ENCODE data around the gene ADAM15. TPM values are rescaled to one million over a fixed set of nuclear protein-coding genes. Genes with fewer than 3 reads are reported as not detected.
A peak's percentile ranks its signal among the peaks of the same experiment; 100 is the strongest.

The ADAM15 gene
- total RNA-seq, 1 experiment from 2014 or later = 102 TPM

DNA sequence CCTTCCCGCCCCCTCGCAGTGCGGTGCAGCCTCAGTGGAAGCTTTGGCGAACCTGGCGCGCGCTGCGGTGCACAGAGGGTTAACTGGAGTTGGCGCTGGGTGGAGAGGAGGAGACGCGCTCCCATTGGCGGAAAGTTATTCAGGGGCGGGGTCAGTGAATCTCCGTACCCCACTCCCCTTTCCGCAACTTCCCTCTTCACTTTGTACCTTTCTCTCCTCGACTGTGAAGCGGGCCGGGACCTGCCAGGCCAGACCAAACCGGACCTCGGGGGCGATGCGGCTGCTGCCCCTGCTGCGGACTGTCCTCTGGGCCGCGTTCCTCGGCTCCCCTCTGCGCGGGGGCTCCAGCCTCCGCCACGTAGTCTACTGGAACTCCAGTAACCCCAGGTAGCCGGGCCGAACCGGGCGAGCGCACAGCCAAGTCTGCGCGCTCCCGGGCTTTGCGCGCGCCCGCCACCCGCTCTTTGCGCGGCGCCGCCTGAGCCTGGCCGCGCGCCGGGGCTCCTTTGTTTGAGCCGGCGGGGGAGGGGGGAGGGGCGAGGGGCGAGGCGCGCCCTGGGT, 12.5 kb downstream of the ADAM15 start, which contains the start of gene EFNA4:
EFNA4 (plus strand) TSS at position 191 of the 561 bp plus-strand sequence; CDS start at position 275, 84 bp downstream.
- DNase-seq (ENCODE audit: low read depth) = peak; percentile 89
- in situ Hi-C loops (cut with HindIII; ENCODE audit: low pct_unique_long_range_greater_than_20kb, low sequenced_read_pairs) = no loop called here

GRCh38 chr1:155064111-155064831, 13.2 kb downstream of the ADAM15 start:
- DNase-seq (ENCODE audit: low read depth) = peak; percentile 59
- in situ Hi-C loops (cut with HindIII; ENCODE audit: low pct_unique_long_range_greater_than_20kb, low sequenced_read_pairs) = no loop called here

- no peak for DNase-seq (ENCODE audit: low read depth)
- in situ Hi-C loops (cut with HindIII; ENCODE audit: low pct_unique_long_range_greater_than_20kb, low sequenced_read_pairs) = no loop called here
Measured at GRCh38 chr1:155064832-155065429, 13.8 kb downstream of the ADAM15 start.

DNA sequence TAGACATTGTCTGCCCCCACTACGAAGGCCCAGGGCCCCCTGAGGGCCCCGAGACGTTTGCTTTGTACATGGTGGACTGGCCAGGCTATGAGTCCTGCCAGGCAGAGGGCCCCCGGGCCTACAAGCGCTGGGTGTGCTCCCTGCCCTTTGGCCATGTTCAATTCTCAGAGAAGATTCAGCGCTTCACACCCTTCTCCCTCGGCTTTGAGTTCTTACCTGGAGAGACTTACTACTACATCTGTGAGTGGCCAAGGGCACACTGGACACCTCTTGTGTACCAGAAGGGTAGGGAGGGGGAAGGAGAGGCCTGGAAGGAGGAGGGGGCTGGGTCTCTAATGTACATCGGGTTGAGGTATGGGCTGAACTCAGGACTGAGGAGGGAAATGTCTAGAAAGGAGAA, 15.7 kb downstream of the ADAM15 start:
- DNase-seq (ENCODE audit: low read depth) = no peak
- in situ Hi-C loops (cut with HindIII; ENCODE audit: low pct_unique_long_range_greater_than_20kb, low sequenced_read_pairs) = no loop called here

DNA sequence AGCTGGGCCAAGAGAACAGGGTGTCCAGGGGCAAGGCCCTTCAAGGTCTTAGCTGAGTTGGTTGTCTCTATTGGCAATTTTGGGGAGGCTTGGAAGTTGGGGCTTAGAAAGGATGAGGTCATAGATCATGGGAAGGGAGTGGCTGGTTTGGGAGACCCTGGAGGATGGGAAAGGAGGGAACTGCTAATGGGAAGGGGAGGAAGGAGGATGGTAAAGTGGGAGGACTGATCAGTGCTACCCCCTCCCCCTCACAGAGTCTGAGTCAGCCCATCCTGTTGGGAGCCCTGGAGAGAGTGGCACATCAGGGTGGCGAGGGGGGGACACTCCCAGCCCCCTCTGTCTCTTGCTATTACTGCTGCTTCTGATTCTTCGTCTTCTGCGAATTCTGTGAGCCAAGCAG, 17.5 kb downstream of the ADAM15 start:
- no peak for DNase-seq (ENCODE audit: low read depth)
- in situ Hi-C loops (cut with HindIII; ENCODE audit: low pct_unique_long_range_greater_than_20kb, low sequenced_read_pairs) = no loop called here

GRCh38 chr1:155069551-155070157, 18.5 kb downstream of the ADAM15 start:
- DNase-seq (ENCODE audit: low read depth) = no peak
- in situ Hi-C loops (cut with HindIII; ENCODE audit: low pct_unique_long_range_greater_than_20kb, low sequenced_read_pairs) = no loop called here

GRCh38 chr1:155070158-155070621, 19.1 kb downstream of the ADAM15 start:
- no peak for DNase-seq (ENCODE audit: low read depth)
- in situ Hi-C loops (cut with HindIII; ENCODE audit: low pct_unique_long_range_greater_than_20kb, low sequenced_read_pairs) = no loop called here

DNA sequence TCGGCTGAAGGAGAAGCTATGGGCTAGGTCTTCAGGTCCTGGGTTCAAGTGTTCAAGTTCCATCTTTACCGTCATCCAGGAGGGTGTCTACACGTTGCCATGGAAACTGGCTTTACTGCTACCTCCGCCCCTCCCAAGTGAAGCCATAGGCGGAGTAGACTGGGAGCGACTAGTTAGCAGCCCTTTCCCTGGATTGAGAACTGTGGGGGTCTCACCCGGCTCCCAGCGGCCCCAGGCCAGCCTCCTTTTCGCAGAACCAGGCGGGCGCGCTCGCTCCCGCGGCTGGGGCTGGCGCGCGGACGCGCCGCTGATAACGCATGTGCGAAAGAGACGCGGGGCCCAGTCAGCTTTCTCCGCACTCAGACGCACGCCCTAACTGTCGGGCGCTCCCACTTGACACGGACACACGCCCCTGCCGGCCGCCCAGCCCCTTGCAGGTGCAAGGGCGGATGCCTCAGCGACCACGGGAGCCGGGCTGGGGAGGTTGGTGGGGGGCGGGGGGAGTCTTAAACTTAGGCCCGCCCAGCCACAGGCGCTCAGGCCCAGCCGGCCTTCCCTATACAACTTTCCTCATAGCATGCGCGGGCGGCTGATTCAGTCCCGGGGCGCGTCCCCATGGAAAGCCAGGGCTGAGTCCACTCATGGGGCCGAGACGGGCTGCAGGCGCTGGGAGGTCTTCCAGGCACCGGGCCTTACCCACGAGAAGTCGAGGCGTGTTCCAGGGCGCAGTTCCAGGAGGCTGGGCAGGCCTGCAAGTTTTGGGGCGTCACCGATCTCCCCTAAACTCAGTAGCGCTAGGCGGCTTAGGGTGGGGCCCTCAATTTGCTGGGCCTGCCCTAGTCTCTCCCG, 19.8 kb downstream of the ADAM15 start:
- in situ Hi-C loops (cut with HindIII; ENCODE audit: low pct_unique_long_range_greater_than_20kb, low sequenced_read_pairs) = no loop called here
- DNase-seq (ENCODE audit: low read depth) = peak; percentile 61

DNA sequence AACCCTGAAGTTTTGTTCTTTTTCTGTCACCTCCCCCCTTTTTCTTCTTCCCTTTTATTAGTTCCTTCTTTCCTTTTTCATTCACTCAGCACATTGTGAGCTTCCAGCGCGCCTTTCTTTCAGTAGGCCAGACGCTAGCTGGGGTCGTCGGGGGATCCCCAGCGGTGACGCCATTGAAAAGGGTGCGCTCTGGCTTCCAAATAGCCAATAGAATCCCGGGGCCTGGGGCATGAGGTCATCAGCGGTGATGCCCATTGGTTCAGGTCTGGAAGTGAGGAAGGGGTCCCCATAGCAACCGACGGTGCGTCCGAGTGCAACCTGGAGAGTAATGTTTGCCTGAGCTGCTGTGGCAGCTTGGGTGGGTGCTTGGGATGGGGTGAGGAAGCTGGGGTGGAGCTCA, 20.6 kb downstream of the ADAM15 start:
- in situ Hi-C loops (cut with HindIII; ENCODE audit: low pct_unique_long_range_greater_than_20kb, low sequenced_read_pairs) = no loop called here
- DNase-seq (ENCODE audit: low read depth) = no peak

GRCh38 chr1:155072531-155073289, 21.6 kb downstream of the ADAM15 start:
- no peak for DNase-seq (ENCODE audit: low read depth)
- in situ Hi-C loops (cut with HindIII; ENCODE audit: low pct_unique_long_range_greater_than_20kb, low sequenced_read_pairs) = no loop called here

DNA sequence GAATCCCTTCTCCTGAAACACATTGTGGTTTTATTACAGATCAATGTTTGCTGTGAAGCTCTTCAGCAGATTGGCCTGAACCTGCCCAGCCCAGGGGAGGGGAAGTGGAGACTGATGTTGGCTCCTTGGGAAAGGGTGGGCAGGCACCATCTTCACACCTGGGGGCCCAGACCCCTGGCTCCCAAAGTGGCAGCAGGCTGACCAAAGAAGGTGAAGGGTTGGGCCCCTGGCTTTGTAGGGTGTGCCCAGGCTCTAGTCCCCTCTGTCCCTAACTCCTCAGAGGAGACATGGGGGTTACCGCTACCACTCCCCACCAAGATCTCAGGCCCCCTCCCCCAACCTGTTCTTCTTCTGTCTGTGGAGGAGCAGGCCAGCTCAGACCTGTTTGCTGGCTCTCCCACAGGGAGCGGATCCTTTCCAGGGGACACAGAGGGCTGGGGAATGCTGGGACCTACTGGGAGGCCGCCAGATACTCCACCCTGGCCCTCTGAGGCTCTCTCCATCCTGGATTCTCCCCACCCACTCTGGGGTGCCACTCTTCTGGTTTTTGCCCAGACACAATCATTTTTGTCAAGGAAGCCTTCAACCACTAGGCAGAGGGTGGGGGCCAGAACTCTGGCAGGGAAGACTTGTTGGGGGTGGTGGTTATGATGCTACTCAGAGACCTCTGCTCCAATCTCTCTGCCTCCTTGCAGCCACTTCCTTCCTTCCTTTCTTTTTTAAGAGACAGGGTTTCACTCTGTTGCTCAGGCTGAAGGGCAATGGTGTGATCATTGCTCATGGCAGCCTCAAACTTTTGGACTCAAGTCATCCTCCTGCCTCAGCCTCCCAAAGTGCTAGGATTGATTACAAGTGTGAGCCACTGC, 22.5 kb downstream of the ADAM15 start:
- no peak for DNase-seq (ENCODE audit: low read depth)
- in situ Hi-C loops (cut with HindIII; ENCODE audit: low pct_unique_long_range_greater_than_20kb, low sequenced_read_pairs) = no loop called here

- in situ Hi-C loops (cut with HindIII; ENCODE audit: low pct_unique_long_range_greater_than_20kb, low sequenced_read_pairs) = no loop called here
Measured at GRCh38 chr1:155075535-155075934, 24.4 kb downstream of the ADAM15 start.

DNA sequence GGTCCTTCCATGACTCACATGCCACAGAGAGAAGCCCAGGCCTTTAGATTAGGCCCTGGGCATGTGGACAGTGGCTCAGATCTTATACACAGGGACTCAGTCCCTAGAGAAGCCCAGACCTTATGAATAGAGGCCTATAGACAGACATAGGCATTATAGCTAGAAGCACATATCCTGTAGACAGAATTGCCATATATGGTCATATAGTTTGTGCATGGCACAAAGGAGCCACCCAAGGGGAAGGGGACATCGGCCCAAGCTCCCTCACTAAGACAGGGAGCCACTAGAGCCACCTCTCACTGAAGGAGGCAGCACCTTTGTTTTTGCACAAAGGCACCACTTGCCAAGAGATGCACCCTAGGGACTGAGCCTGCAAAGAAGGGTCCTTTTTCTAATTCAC, 25.3 kb downstream of the ADAM15 start:
- in situ Hi-C loops (cut with HindIII; ENCODE audit: low pct_unique_long_range_greater_than_20kb, low sequenced_read_pairs) = no loop called here
- no peak for DNase-seq (ENCODE audit: low read depth)

More at GRCh38 chr1:155075535-155075934, 24.4 kb downstream of the ADAM15 start:
- no peak for DNase-seq (ENCODE audit: low read depth)

DNA sequence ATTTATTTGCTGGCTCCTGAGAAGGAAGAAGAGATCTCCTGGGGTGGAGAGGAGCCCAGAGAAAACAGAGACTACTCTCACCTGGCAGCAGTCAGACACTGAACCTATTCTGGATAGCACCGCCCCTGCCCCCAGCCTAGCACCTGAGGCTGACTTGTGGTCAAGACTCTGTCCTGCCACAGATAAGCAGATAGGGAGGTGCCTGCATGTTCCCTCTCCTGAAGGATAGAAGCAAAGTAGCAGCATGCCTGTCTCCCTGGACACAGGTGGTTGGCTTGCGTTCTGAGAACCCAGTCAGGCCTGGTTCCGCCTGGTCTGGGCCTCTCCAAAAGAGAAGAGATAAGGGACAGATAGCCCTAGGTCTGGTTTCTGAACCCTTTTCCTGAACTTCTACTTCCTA, 26.2 kb downstream of the ADAM15 start:
- in situ Hi-C loops (cut with HindIII; ENCODE audit: low pct_unique_long_range_greater_than_20kb, low sequenced_read_pairs) = no loop called here
- DNase-seq (ENCODE audit: low read depth) = no peak

GRCh38 chr1:155077758-155078445, 26.8 kb downstream of the ADAM15 start:
- in situ Hi-C loops (cut with HindIII; ENCODE audit: low pct_unique_long_range_greater_than_20kb, low sequenced_read_pairs) = no loop called here
- DNase-seq (ENCODE audit: low read depth) = no peak

DNA sequence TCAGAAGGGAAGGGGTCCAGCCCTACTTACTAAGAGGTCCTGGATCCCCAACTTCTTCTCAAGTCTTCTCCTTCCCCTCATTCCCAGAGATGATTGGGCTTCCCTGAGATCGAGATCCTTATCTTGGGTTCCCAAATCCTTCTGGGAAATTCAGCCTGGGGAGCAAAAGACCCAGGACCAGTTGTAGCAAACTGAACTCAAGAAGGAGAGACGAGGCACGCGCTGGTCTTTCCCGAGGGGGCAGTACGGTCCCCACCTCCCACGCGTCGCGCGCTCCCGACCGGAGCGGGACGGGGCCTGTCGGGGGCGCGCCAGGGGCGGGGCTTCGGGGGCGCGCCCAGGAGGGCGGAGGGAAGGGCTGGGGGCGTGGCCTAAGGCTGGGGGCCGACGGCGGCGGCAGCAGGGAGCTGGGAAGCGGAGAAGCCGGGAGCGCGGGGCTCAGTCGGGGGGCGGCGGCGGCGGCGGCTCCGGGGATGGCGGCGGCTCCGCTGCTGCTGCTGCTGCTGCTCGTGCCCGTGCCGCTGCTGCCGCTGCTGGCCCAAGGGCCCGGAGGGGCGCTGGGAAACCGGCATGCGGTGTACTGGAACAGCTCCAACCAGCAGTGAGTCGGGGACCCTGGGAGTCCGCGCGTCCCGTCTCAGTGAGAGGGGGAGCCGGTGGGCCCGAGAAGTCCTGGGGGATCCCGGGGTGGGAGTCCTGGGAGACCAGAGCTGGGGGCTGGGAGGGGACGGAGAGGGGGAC, 27.5 kb downstream of the ADAM15 start, which contains the start of gene EFNA3:
EFNA3 (plus strand) TSS at position 369 of the 741 bp plus-strand sequence; CDS start at position 474, 105 bp downstream.
- DNase-seq (ENCODE audit: low read depth) = no peak

More for the DNA sequence above, 27.5 kb downstream of the ADAM15 start, which contains the start of gene EFNA3:
- in situ Hi-C loops (cut with HindIII; ENCODE audit: low pct_unique_long_range_greater_than_20kb, low sequenced_read_pairs) = no loop called here

Data from Caki2 (cell line).